Activated B cell treated with CpG ODN at 0.5 μM for 24 hours (primary cell): ENCODE data around the gene OTOP2. TPM values are rescaled to one million over a fixed set of nuclear protein-coding genes. Genes with fewer than 3 reads are reported as not detected.
"Not testable (repeated sequence)": the region's sequence is repeated elsewhere in the genome, so short reads cannot be mapped to it uniquely, and the experiment has no call there.

Source experiments
- ATAC-seq: fragments of 200-7000 bp; cut with Tn5 transposase; one replicate; pipeline ENCODE4 v1.10.0; 2021; ENCODE audit warnings: low read depth, mild to moderate bottlenecking, moderate library complexity
- CTCF ChIA-PET: fragments of 350-600 bp; sonication (Branson Sonifier 250); formaldehyde crosslinking; loops from one replicate; lab custom pipeline; 2021; ENCODE audit warnings: antibody characterized with exemption; lab: Charles Lee
- POLR2A ChIA-PET: fragments of 350-600 bp; sonication (Branson Sonifier 250); formaldehyde crosslinking; loops from one replicate; lab custom pipeline; 2021; ENCODE audit warnings: antibody characterized with exemption; lab: Charles Lee
- DNase-seq: peaks from one replicate; pipeline ENCODE4 v3.0.0; 2022
- H3K27ac Mint-ChIP-seq: one replicate; pipeline ENCODE4 v1.8.0; 2020; ENCODE audit warnings: mixed read lengths
- H3K27me3 Mint-ChIP-seq: one replicate; pipeline ENCODE4 v1.8.0; 2021; ENCODE audit warnings: mixed read lengths
- H3K36me3 Mint-ChIP-seq: one replicate; pipeline ENCODE4 v1.8.0; 2021; ENCODE audit warnings: low read depth, mixed read lengths
- H3K4me1 Mint-ChIP-seq: one replicate; pipeline ENCODE4 v1.8.0; 2021; ENCODE audit warnings: mixed read lengths
- H3K4me3 Mint-ChIP-seq: one replicate; pipeline ENCODE4 v1.8.0; 2020; ENCODE audit warnings: mild to moderate bottlenecking, mixed read lengths
- H3K9me3 Mint-ChIP-seq: one replicate; pipeline ENCODE4 v1.8.0; 2020; ENCODE audit warnings: mixed read lengths
- intact Hi-C: fragments of 100-400 bp; cut with micrococcal nuclease; formaldehyde crosslinking; loops from one replicate; pipeline ENCODE4 v1.15.1; 2024
- total RNA-seq: library from RNA; stranded (reverse); gene quantifications from 2 replicates; pipeline ENCODE4 v1.2.3, GENCODE V29; 2022
- TF ChIP-seq, protein P1 (sequence below): fragments of 200-600 bp; IDR thresholded peaks from one replicate; pipeline ENCODE4 v1.8.0; 2022; ENCODE audit warnings: antibody characterized with exemption, mild to moderate bottlenecking

Gene OTOP2
- total RNA-seq, 1 donor from 2014 or later, result not detected

DNA sequence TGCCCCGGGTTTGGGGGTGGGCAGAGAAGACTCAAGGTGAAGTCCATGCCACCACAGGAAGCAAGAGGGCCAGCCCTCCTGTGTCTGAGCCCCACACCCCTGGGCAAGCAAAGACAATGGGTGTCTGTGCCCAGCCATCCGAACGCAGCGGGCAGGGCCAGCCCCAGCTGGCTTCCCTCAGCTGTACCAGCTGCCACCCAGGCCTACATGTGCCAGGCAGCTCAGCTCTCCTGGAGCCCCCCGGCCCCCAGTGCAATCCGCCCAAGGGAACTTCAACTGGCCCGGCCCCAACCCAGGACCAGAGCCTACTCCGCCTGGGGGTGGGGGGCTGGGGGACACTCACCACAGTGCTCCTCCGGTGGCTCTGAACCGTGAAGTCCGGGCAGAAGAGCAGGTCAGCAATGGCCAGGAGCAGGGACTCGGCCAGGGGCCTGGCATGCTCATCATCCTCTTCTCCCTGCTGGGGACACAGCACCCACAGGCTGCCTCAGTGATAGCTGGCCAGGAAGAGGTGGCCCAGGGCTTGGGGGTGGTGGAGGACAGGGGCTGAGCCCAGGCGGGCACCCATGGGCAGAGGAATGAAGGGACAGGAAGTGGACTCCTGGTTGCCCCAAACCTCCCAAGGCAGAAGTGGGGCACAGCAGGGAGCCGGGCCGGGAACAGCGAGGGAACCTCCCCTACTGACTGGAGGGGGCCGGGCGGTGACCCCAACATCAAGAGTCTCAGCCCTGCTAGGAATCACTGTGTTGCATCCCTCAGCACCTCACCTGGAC lies 38.7 kb downstream of the OTOP2 start:
- Mint-ChIP-seq H3K27ac (no peak overlapping the region), H3K9me3 (no peaks in the 10 kb centered on the region), H3K36me3 (no peaks in the 10 kb centered on the region), H3K4me3 (no peak overlapping the region), H3K27me3 (peaks cover 4% of the 10 kb centered on the region), H3K4me1 (peaks cover 9% of the 10 kb centered on the region)
- DNase-seq, result no peak
- intact Hi-C loops, result no loop called here
- ChIA-PET POLR2A (interaction anchor here (0.7 to 2.0 kb wide), 4 partner anchors 10 to 151 kb away, joined by 4 to 9 read pairs (median 8); partner anchors contain the start of gene HID1), CTCF (interaction anchor here (0.9 to 3.8 kb wide), 22 partner anchors 10 to 502 kb away, joined by 3 to 78 read pairs (median 6); partner anchors contain the start of genes HID1, MRPL58, NT5C and NUP85)
- no peak for ATAC-seq
- TF ChIP-seq, protein P1, sequence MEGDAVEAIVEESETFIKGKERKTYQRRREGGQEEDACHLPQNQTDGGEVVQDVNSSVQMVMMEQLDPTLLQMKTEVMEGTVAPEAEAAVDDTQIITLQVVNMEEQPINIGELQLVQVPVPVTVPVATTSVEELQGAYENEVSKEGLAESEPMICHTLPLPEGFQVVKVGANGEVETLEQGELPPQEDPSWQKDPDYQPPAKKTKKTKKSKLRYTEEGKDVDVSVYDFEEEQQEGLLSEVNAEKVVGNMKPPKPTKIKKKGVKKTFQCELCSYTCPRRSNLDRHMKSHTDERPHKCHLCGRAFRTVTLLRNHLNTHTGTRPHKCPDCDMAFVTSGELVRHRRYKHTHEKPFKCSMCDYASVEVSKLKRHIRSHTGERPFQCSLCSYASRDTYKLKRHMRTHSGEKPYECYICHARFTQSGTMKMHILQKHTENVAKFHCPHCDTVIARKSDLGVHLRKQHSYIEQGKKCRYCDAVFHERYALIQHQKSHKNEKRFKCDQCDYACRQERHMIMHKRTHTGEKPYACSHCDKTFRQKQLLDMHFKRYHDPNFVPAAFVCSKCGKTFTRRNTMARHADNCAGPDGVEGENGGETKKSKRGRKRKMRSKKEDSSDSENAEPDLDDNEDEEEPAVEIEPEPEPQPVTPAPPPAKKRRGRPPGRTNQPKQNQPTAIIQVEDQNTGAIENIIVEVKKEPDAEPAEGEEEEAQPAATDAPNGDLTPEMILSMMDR, result no peak

DNA sequence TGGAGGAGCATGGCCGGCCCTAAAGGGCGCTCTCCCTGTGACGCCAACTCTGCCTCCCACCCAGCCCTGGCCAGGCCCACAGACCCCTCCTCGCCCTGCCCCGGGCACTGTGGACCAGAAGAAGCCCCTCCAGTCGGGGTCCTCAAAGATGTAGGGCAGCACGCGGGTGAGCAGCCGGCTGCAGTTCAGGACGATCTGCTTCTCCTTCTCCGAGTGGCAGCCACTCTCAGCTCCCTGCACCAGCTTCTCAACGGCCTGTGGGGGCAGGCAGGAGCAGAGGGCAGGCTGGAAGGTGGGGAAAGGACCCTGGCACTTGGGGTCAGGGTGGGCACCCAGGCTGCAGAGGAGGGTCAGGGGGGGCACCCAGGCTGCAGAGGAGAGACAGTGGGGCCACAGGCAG lies 39.6 kb downstream of the OTOP2 start:
- Mint-ChIP-seq H3K36me3 (no peaks in the 10 kb centered on the region), H3K4me3 (no peak overlapping the region), H3K9me3 (no peaks in the 10 kb centered on the region), H3K27ac (no peak overlapping the region), H3K4me1 (peaks cover 7% of the 10 kb centered on the region), H3K27me3 (peaks cover 2% of the 10 kb centered on the region)
- ChIA-PET POLR2A (no interaction called here), CTCF (interaction anchor here (1.3 kb wide), 1 partner anchor 238 kb away, joined by 6 read pairs; no protein-coding TSS in a partner anchor)
- intact Hi-C loops, result no loop called here
- no peak for DNase-seq
- ATAC-seq, result no peak
- TF ChIP-seq, protein P1, result no peak

DNA sequence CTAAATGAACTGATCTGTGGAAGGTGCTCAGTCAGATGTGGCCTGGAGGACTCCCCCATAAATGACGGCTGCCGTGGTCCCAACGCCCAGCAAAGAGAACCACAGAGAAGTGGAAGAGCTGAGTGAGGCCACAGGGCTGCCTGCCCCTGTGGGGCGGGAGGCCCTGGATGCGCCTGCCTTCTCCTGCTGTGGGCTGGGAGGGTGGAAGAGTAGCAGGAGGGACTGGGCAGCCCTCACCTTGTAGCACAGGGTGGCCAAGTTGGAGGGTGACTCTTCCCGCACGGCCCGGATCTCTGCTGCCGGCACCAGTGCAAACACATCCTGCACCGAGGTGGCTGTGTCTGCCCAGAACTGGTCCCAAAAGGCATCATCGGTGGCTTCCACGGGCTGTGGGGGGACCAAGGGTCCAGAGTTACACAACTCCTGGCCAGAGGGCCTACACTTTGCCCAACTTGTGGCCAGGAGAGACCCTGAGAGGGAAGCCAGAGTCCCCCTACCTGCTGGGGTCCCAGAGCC lies 40.2 kb downstream of the OTOP2 start:
- DNase-seq (no peak), ATAC-seq (no peak)
- ChIA-PET CTCF (interaction anchor here (1.3 kb wide), 1 partner anchor 237 kb away, joined by 6 read pairs; no protein-coding TSS in a partner anchor), POLR2A (no interaction called here)
- no peaks in the 10 kb centered on the region for H3K9me3 Mint-ChIP-seq
- peaks cover 7% of the 10 kb centered on the region for H3K4me1 Mint-ChIP-seq
- H3K4me3 Mint-ChIP-seq, result no peak overlapping the region
- peaks cover 2% of the 10 kb centered on the region for H3K27me3 Mint-ChIP-seq
- no peaks in the 10 kb centered on the region for H3K36me3 Mint-ChIP-seq
- no peak overlapping the region for H3K27ac Mint-ChIP-seq
- intact Hi-C loops, result no loop called here
- TF ChIP-seq, protein P1, result no peak

DNA sequence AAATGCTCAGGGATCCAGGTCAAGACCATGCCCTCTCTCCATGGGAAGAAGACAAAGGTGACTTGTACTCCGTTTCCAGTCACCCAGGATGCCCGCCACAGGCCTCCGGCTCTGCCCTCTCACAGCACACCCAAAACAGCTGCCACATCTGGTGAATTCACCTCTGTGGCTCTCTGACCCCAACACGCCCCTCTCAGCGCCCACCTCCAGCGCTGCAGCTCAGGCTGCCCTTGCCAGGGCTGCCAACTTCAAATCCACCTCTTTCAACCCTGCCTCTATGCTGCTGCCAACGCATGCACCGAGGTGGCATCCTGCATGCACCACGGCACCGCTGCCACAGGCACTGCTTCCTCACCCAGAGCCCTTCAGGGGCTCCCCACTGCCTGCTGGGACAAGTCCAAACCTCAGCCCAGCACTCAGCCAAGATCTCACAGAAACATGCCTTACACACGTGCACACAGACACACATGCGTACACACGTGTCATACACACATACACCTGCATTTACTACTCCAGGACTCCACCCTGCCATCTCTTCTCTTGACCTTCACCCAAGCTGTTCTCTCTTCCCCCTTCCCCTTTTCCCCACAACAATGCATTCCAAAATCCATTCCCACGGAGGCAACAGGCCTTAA lies 41.0 kb downstream of the OTOP2 start:
- no peaks in the 10 kb centered on the region for H3K36me3 Mint-ChIP-seq
- no peak overlapping the region for H3K27ac Mint-ChIP-seq
- intact Hi-C loops, result no loop called here
- TF ChIP-seq, protein P1, result no peak
- CTCF ChIA-PET, result no interaction called here
- H3K4me1 Mint-ChIP-seq, result peaks cover 7% of the 10 kb centered on the region
- H3K4me3 Mint-ChIP-seq, result no peak overlapping the region
- peaks cover 2% of the 10 kb centered on the region for H3K27me3 Mint-ChIP-seq
- POLR2A ChIA-PET, result no interaction called here
- DNase-seq (no peak), ATAC-seq (no peak)
- H3K9me3 Mint-ChIP-seq, result no peaks in the 10 kb centered on the region

DNA sequence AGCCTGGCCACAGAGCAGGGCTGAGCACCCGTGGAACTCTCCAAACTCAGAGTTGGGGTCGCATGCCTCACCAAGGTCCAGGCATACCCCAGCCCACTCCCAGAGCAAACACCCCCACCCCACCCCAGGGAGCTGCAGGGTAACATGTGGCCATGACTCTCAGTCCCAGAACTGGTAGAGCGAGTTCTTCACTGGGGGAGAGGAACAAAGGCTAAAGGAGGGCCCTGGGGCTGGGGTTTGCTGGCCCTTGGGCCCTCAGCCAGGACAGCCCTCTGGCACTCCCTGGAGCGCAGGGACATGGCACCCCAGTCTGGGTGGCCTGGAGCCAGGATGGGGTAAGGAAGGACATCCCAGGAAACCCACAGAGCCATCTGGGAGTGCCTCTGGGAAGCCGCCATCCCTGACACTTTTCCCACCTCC lies 44.3 kb downstream of the OTOP2 start:
- Mint-ChIP-seq H3K4me1 (peaks cover 6% of the 10 kb centered on the region), H3K4me3 (no peak overlapping the region), H3K9me3 (no peaks in the 10 kb centered on the region), H3K27ac (no peak overlapping the region), H3K36me3 (no peaks in the 10 kb centered on the region), H3K27me3 (peaks cover 7% of the 10 kb centered on the region)
- TF ChIP-seq, protein P1, result no peak
- DNase-seq (no peak), ATAC-seq (no peak)
- intact Hi-C loops, result no loop called here
- ChIA-PET CTCF (no interaction called here), POLR2A (interaction anchor here (0.6 kb wide), 1 partner anchor 45 kb away, joined by 3 read pairs; no protein-coding TSS in a partner anchor)

DNA sequence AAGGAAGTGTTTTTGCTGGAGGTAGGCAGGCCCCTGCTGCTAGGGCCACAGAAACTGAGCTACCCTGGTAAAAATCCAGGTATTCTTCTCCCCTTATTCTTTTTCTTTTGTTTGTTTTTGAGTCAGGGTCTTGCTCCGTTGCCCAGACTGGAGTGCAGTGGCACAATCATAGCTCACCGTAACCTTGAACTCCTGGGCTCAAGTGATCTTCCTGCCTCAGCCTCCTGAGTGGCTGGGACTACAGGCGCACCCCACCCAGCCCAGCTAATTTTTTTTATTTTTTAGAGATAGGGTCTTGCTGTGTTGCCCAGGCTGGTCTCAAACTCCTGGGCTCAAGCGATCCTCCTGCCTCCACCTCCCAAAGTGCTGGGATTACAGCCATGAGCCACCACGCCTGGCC lies 45.4 kb downstream of the OTOP2 start:
- H3K4me3 Mint-ChIP-seq, H3K27ac Mint-ChIP-seq, H3K4me1 Mint-ChIP-seq, DNase-seq, H3K27me3 Mint-ChIP-seq, ATAC-seq, H3K36me3 Mint-ChIP-seq, intact Hi-C loops, H3K9me3 Mint-ChIP-seq: not testable (repeated sequence)
- POLR2A ChIA-PET, result interaction anchor here (0.7 kb wide), 3 partner anchors 51 to 175 kb away, joined by 4 to 5 read pairs (median 4); no protein-coding TSS in a partner anchor
- CTCF ChIA-PET, result interaction anchor here (1.0 kb wide), 2 partner anchors 9 to 232 kb away, joined by 3 to 4 read pairs; no protein-coding TSS in a partner anchor
